Measurements from ENCODE around the gene TBRG4. TPM values are rescaled to one million over a fixed set of nuclear protein-coding genes. Genes with fewer than 3 reads are reported as not detected.

TBRG4 gene
- total RNA-seq, 2 donors from 2014 or later = 46.4 to 76.3 TPM

GRCh38 chr7:45065031-45065995, 46.2 kb downstream of the TBRG4 start:
- H3K4me3 ChIP-seq = no peak overlapping the region
- TF ChIP-seq POLR2A (IDR thresholded peaks at IDR 0.05) (no peak), POLR2AphosphoS5 (IDR thresholded peaks at IDR 0.05) (no peak), CTCF (IDR thresholded peaks at IDR 0.05) (no peak)
- H3K27ac ChIP-seq = no peak overlapping the region
- WGBS = 91% methylated on average over 12 of the region's 12 CpGs
- no peaks in the 10 kb centered on the region for H3K36me3 ChIP-seq
- no peaks in the 10 kb centered on the region for H3K4me1 ChIP-seq (replicated peaks)
- DNase-seq (ENCODE audit: low spot score) = no peak
- intact Hi-C loops (cut with DNase I) = no loop called here
- H3K9me3 ChIP-seq = no peaks in the 10 kb centered on the region
- no peaks in the 10 kb centered on the region for H3K27me3 ChIP-seq (replicated peaks; ENCODE audit: insufficient read depth)

- no peaks in the 10 kb centered on the region for H3K4me1 ChIP-seq (replicated peaks)
- intact Hi-C loops (cut with DNase I) = no loop called here
- no peaks in the 10 kb centered on the region for H3K36me3 ChIP-seq
- no peak overlapping the region for H3K4me3 ChIP-seq
- H3K27ac ChIP-seq = no peak overlapping the region
- DNase-seq (ENCODE audit: low spot score) = no peak
- WGBS = 90% methylated on average over 11 of the region's 16 CpGs
- H3K27me3 ChIP-seq (replicated peaks; ENCODE audit: insufficient read depth) = no peaks in the 10 kb centered on the region
- H3K9me3 ChIP-seq = no peaks in the 10 kb centered on the region
- TF ChIP-seq POLR2AphosphoS5 (IDR thresholded peaks at IDR 0.05) = no peak
- TF ChIP-seq CTCF (IDR thresholded peaks at IDR 0.05) = no peak
- TF ChIP-seq POLR2A (IDR thresholded peaks at IDR 0.05) = no peak
Measured at GRCh38 chr7:45064047-45064725, 47.3 kb downstream of the TBRG4 start.

- DNase-seq (ENCODE audit: low spot score) = no peak
- intact Hi-C loops (cut with DNase I) = no loop called here
- no peak overlapping the region for H3K27ac ChIP-seq
- H3K27me3 ChIP-seq (replicated peaks; ENCODE audit: insufficient read depth) = no peaks in the 10 kb centered on the region
- H3K4me1 ChIP-seq (replicated peaks) = no peaks in the 10 kb centered on the region
- H3K36me3 ChIP-seq = no peaks in the 10 kb centered on the region
- no peaks in the 10 kb centered on the region for H3K9me3 ChIP-seq
- 93% methylated on average over 1 of the region's 1 CpG for WGBS
- TF ChIP-seq POLR2A (IDR thresholded peaks at IDR 0.05) (no peak), CTCF (IDR thresholded peaks at IDR 0.05) (no peak), POLR2AphosphoS5 (IDR thresholded peaks at IDR 0.05) (no peak)
- no peak overlapping the region for H3K4me3 ChIP-seq
Measured at GRCh38 chr7:45061806-45062425, 49.6 kb downstream of the TBRG4 start.

GRCh38 chr7:45061352-45061751, 50.1 kb downstream of the TBRG4 start:
- WGBS = 95% methylated on average over 2 of the region's 2 CpGs
- no peak for TF ChIP-seq POLR2A (IDR thresholded peaks at IDR 0.05)
- no peak for TF ChIP-seq POLR2AphosphoS5 (IDR thresholded peaks at IDR 0.05)
- TF ChIP-seq CTCF (IDR thresholded peaks at IDR 0.05) = no peak
- H3K27ac ChIP-seq = no peak overlapping the region
- intact Hi-C loops (cut with DNase I) = no loop called here
- H3K9me3 ChIP-seq = no peaks in the 10 kb centered on the region
- no peaks in the 10 kb centered on the region for H3K4me1 ChIP-seq (replicated peaks)
- no peak for DNase-seq (ENCODE audit: low spot score)
- no peaks in the 10 kb centered on the region for H3K27me3 ChIP-seq (replicated peaks; ENCODE audit: insufficient read depth)
- no peaks in the 10 kb centered on the region for H3K36me3 ChIP-seq
- no peak overlapping the region for H3K4me3 ChIP-seq
